Keratinocyte (primary cell): Measurements from ENCODE around the gene KCNK7.

Experiments
- EZH2 ChIP-seq: IDR thresholded peaks from one replicate; pipeline ENCODE4 v1.6.1; 2012; ENCODE audit warnings: inconsistent platforms, mild to moderate bottlenecking, low read length, moderate library complexity
- TF ChIP-seq, protein P1 (sequence below), 3 experiments: IDR thresholded peaks in 1 of 3; conservative IDR thresholded peaks in 1 of 3; optimal IDR thresholded peaks in 1 of 3; 2 replicates in 2 of 3; 3 replicates in 1 of 3; pipeline versions ENCODE3 to v1.5.1; 2011; ENCODE audit warnings: low read length in 3 of 3, mild to moderate bottlenecking in 3 of 3, moderate library complexity in 2 of 3, control low read depth in 1 of 3, inconsistent platforms in 1 of 3; ENCODE audit not compliant: insufficient read depth in 2 of 3; ENCODE audit errors: extremely low read depth in 1 of 3

DNA sequence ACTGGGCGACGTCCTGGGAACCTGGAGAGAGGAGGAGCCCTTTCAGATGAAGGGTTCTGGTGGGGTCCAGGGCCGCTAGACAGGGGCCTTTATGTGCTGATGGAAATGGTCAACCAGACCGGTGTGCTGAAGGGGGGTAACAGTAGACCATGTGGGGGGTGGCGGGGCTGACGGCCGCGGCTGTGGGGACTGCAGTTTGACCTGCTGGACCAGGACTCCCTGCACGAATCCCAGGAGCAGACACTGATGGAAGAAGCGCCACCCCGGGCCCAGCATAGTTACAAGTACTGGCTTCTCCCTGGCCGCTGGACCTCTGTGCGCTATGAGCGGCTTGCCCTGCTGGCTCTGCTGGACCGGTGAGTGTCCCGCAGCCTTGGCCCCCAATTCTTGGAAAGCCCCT lies 26.4 kb upstream of the KCNK7 start:
- TF ChIP-seq, protein P1, sequence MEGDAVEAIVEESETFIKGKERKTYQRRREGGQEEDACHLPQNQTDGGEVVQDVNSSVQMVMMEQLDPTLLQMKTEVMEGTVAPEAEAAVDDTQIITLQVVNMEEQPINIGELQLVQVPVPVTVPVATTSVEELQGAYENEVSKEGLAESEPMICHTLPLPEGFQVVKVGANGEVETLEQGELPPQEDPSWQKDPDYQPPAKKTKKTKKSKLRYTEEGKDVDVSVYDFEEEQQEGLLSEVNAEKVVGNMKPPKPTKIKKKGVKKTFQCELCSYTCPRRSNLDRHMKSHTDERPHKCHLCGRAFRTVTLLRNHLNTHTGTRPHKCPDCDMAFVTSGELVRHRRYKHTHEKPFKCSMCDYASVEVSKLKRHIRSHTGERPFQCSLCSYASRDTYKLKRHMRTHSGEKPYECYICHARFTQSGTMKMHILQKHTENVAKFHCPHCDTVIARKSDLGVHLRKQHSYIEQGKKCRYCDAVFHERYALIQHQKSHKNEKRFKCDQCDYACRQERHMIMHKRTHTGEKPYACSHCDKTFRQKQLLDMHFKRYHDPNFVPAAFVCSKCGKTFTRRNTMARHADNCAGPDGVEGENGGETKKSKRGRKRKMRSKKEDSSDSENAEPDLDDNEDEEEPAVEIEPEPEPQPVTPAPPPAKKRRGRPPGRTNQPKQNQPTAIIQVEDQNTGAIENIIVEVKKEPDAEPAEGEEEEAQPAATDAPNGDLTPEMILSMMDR (optimal IDR thresholded peaks at IDR 0.05 in 1 of 3, IDR thresholded peaks at IDR 0.05 in 1 of 3, conservative IDR thresholded peaks at IDR 0.05 in 1 of 3; ENCODE audit: extremely low read depth in 1 of 3, insufficient read depth in 2 of 3, low read length in 3 of 3), result no peak
- TF ChIP-seq EZH2, result no peak
